RCC 7860 (cell line): ENCODE measurements around the gene SREBF1.

Experiments
- DNase-seq: peaks from one replicate; pipeline ENCODE4 v3.0.0-alpha.2; 2015; ENCODE audit warnings: low spot score
- FAIRE-seq: peaks from 2 replicates; lab custom pipeline; 2012; peaks lifted over from hg19 to GRCh38; lab: Jason Lieb, UNC

The SREBF1 gene

GRCh38 chr17:17767154-17767869 is 69.5 kb downstream of the SREBF1 start:
- FAIRE-seq (no peak), DNase-seq (no peak)

GRCh38 chr17:17766744-17767120 is 70.1 kb downstream of the SREBF1 start:
- no peak for FAIRE-seq
- no peak for DNase-seq

GRCh38 chr17:17766077-17766743 is 70.6 kb downstream of the SREBF1 start:
- DNase-seq (no peak), FAIRE-seq (no peak)

GRCh38 chr17:17765359-17766076 is 71.3 kb downstream of the SREBF1 start:
- DNase-seq (no peak), FAIRE-seq (no peak)

- FAIRE-seq = no peak
- no peak for DNase-seq
These were observed 73.1 kb downstream of the SREBF1 start for GRCh38 chr17:17763734-17764133.

- FAIRE-seq (no peak), DNase-seq (no peak)
These were observed 73.7 kb downstream of the SREBF1 start for GRCh38 chr17:17763136-17763535.

GRCh38 chr17:17762744-17763105 is 74.1 kb downstream of the SREBF1 start:
- no peak for FAIRE-seq
- no peak for DNase-seq
